ENCODE results near the gene E2F8.
"Not testable (repeated sequence)": the region's sequence is repeated elsewhere in the genome, so short reads cannot be mapped to it uniquely, and the experiment has no call there.

E2F8 gene

DNA sequence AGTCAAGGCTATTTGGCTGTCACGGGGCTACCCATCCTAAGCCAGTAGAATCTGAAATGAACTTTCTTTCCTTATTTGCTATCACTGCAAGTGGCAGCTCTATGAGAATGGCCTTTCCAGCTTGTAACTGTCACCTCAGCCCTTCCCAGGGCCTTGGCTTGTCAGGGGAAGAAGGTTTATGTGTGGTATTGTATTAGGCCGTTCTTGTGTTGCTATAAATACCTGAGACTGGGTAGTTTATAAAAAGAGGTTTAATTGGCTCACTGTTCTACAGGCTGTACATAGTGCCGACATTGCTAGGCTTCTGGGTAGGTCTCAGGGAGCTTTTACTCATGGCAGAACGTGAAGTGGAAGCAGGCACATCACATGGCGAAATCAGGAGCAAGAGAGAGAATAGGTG, 26.8 kb upstream of the E2F8 start:
- TF ChIP-seq, protein P1, sequence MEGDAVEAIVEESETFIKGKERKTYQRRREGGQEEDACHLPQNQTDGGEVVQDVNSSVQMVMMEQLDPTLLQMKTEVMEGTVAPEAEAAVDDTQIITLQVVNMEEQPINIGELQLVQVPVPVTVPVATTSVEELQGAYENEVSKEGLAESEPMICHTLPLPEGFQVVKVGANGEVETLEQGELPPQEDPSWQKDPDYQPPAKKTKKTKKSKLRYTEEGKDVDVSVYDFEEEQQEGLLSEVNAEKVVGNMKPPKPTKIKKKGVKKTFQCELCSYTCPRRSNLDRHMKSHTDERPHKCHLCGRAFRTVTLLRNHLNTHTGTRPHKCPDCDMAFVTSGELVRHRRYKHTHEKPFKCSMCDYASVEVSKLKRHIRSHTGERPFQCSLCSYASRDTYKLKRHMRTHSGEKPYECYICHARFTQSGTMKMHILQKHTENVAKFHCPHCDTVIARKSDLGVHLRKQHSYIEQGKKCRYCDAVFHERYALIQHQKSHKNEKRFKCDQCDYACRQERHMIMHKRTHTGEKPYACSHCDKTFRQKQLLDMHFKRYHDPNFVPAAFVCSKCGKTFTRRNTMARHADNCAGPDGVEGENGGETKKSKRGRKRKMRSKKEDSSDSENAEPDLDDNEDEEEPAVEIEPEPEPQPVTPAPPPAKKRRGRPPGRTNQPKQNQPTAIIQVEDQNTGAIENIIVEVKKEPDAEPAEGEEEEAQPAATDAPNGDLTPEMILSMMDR (IDR thresholded peaks at IDR 0.05; ENCODE audit: insufficient read depth, low read depth, low read length, missing control alignments) = no peak
- no peak for DNase-seq (ENCODE audit: low read depth)
- no peak overlapping the region for H3K4me3 ChIP-seq (ENCODE audit: low read length)

DNA sequence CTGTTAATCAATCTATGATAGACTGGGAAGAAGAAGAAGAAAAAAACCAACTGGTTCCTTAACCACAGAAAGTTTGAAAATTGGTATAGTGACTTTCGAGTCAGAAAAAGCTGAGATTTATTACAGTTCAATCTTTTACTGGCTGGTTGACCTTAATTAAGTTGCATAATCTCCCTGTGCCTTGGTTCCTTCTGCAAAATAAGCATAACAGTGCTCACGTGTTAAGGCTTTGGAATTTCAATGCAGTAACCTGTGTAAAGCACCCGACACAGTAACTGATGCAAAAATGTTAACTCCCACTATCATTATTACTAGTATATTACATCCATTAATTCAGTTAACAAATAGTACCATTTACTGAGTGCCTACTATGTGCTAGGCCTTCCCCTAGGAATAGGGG, 22.6 kb upstream of the E2F8 start:
- TF ChIP-seq, protein P1 (IDR thresholded peaks at IDR 0.05; ENCODE audit: insufficient read depth, low read depth, low read length, missing control alignments) = no peak
- DNase-seq (ENCODE audit: low read depth) = no peak
- no peak overlapping the region for H3K4me3 ChIP-seq (ENCODE audit: low read length)

DNA sequence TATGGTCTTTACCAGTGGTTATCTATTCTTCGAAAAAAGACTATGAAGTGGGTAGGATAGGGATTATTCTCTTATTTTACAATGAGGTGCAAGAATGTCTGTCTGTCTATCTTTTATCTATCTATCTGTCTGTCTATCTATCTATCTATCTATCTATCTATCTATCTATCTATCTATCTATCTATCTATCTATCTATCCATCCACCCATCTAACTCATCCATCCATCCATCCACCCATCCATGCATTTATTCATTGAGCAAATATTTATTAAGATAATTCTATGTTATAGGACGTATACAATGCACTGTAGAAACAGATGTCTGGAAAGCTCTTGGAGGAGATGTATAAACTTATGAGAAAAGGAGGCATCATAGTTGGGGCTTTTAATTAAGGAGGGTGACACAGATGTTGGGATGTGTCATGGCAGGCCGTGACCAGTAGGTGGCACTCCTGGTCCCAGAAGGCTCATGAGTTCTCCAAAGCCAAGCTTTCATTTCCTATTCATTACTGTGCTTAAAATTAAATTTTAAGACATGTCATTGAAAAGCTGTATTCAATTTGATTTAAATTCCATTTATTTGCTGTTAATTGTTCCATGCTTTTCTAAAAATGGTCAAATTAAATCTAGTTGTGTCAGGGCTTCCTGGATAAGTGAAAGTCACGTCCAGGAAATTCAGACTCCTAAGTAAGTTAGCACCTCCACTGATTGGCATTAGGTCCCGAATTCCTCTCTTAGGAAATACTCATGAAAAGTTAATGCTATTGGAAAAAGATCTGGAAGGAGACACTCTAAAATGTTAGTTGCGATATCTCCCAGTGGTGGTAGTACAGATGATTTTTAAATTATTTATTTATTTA, 19.0 kb upstream of the E2F8 start:
- TF ChIP-seq, protein P1 (IDR thresholded peaks at IDR 0.05; ENCODE audit: insufficient read depth, low read depth, low read length, missing control alignments) = peak; percentile 97
- no peak overlapping the region for H3K4me3 ChIP-seq (ENCODE audit: low read length)
- DNase-seq (ENCODE audit: low read depth) = peak; percentile 70

DNA sequence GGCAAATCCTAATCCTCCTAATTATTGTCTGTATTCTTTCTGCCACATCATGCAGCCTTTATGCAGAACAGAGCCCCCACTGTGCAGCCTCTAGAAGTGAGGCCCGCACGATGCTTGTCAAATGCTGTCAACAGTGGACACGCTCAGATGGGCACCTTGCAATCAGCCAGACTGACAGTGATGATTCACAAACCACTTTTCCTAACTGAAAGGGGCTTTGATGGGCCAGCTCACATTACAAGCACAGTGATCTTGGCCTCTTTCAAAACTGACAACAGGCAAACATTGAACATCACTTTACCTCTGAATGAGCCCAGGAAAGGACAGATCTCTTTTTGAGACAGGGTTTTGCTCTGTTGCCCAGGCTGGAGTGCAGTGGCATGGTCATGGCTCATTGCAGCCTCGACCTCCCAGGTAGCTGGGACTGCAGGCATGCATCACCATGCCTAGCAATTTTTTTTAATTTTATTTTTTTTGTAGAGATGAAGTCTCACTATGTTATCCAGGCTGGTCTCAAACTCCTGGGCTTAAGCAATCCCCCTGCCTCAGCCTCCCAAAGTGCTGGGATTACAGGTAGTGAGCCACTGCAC, 18.0 kb upstream of the E2F8 start:
- TF ChIP-seq, protein P1 (IDR thresholded peaks at IDR 0.05; ENCODE audit: insufficient read depth, low read depth, low read length, missing control alignments) = no peak
- no peak overlapping the region for H3K4me3 ChIP-seq (ENCODE audit: low read length)
- no peak for DNase-seq (ENCODE audit: low read depth)

DNA sequence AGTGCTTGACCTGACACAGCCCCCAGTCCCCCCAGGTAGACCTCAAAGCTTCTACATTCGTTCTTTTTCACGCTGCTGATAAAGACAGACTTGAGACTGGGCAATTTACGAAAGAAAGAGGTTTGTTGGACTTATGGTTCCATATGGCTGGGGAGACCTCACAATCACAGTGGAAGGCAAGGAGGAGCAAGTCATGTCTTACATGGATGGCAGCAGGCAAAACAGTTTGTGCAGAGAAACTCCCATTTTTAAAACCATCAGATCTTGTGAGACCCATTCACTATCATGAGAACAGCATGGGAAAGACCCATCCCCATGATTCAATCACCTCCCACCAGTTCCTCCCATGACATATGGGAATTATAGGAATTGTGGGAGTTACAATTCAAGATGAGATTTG, 13.7 kb upstream of the E2F8 start:
- H3K4me3 ChIP-seq (ENCODE audit: low read length); DNase-seq (ENCODE audit: low read depth): not testable (repeated sequence)

DNA sequence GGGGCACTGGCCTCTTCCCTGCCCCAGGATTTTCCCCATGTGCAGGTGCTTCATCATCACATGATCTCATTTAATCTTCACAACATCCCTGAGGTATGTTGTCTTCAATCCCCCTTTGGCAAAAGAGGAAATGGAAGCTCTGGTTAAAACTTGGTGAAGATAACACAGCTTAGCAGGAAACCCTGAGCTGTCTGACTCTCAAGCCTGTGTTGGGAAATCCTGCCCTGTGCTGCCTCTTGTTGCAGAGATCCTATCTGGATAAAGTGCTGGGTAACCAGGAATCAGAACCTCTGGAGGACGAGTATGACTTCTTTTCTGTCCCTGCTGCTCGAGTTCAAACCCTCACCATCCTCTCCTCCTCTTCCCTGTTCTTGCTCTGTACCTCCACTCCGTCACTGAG, 13.1 kb upstream of the E2F8 start:
- H3K4me3 ChIP-seq (ENCODE audit: low read length) = no peak overlapping the region
- DNase-seq (ENCODE audit: low read depth) = no peak
- TF ChIP-seq, protein P1 (IDR thresholded peaks at IDR 0.05; ENCODE audit: insufficient read depth, low read depth, low read length, missing control alignments) = no peak

DNA sequence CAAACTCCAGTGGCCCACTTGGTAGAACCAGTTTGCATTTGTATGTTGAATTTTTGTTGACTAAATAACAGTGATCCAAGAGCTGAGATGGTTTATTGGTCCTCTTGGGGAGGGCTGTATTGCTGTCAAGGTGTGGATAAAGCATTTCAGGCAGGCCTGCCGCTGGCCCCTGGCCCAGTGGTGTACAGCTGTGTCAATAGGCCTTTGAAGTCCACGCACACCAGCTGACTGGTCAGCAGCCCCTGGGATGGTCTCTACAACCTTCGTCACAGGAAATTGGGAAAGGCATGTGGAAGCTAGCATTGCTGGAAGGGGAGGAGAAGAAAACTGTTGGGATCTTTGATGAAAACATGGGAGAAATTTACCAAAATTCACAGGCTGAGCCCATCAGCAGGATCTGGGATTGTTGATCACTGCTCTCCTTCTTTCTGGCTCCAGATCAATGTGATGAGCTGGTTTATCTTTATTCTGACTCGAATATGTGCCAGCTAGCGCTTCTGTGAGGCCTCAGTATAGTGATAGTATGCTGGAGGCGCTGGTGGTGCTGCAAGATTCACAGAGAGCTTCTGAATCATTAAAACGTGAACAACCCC, 12.5 kb upstream of the E2F8 start:
- TF ChIP-seq, protein P1 (IDR thresholded peaks at IDR 0.05; ENCODE audit: insufficient read depth, low read depth, low read length, missing control alignments) = no peak
- DNase-seq (ENCODE audit: low read depth) = no peak
- H3K4me3 ChIP-seq (ENCODE audit: low read length) = no peak overlapping the region
